ENCODE measurements around the gene ARL8B. TPM values are rescaled to one million over a fixed set of nuclear protein-coding genes. Genes with fewer than 3 reads are reported as not detected.
A peak's percentile ranks its signal among the peaks of the same experiment; 100 is the strongest.
"Not testable (repeated sequence)": the region's sequence is repeated elsewhere in the genome, so short reads cannot be mapped to it uniquely, and the experiment has no call there.

The ARL8B gene
- total RNA-seq, 6 donors from 2014 or later: 34.7 to 117 (median 74.2) TPM

DNA sequence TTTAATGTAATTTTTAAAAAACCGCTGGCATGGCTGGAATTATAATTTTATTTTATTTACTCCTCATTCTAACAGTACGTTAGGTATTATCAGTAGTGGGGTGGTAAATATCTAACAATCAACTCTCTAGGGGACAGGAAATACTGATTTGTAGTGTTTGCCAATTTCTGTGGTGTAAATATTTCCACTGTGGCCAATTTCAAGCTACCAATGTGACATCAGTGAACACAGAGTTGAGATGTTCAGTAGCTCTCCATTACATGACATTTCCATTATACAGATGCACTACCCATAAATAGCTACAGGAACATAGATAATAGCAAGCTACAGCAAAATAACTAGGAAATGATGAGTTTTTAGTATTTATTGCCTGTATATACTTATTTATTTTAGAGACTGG, 10.0 kb upstream of the ARL8B start:
- H3K9me3 ChIP-seq: no peaks in the 10 kb centered on the region
- H3K27ac ChIP-seq: no peak overlapping the region
- DNase-seq (no peak), ATAC-seq (ENCODE audit: low FRiP score in 2 of 2) (no peak)
- peaks cover 0 to 8% (median 7%) of the 10 kb centered on the region in 4 donors for H3K4me1 ChIP-seq
- 69 to 72% methylated on average over 2 of the region's 2 CpGs for WGBS, 2 donors
- H3K36me3 ChIP-seq: no peaks in the 10 kb centered on the region
- TF ChIP-seq POLR2AphosphoS5 (IDR thresholded peaks at IDR 0.05): no peak
- TF ChIP-seq POLR2A (IDR thresholded peaks at IDR 0.05): no peak
- H3K27me3 ChIP-seq: no peaks in the 10 kb centered on the region
- H3K4me3 ChIP-seq: no peak overlapping the region

DNA sequence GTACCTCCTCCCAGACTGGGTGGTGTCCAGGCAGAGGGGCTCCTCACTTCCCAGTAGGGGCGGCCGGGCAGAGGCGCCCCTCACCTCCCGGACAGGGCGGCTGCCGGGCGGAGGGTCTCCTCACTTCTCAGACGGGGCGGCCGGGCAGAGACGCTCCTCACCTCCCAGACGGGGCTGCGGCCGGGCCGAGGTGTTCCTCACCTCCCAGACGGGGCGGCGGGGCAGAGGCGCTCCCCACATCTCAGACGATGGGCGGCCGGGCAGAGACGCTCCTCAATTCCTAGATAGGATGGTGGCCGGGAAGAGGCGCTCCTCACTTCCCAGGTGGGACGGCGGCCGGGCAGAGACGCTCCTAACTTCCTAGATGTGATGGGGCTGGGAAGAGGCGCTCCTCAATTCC, 8.4 kb upstream of the ARL8B start:
- H3K4me1 ChIP-seq; H3K27ac ChIP-seq; ATAC-seq (ENCODE audit: low FRiP score in 2 of 2); H3K9me3 ChIP-seq; H3K4me3 ChIP-seq; H3K36me3 ChIP-seq; H3K27me3 ChIP-seq: not testable (repeated sequence)
- WGBS, 2 donors: 93 to 95% methylated on average over 11 to 25 of the region's 30 CpGs
- peak in 1 of 2 donors; percentile 78 for DNase-seq

DNA sequence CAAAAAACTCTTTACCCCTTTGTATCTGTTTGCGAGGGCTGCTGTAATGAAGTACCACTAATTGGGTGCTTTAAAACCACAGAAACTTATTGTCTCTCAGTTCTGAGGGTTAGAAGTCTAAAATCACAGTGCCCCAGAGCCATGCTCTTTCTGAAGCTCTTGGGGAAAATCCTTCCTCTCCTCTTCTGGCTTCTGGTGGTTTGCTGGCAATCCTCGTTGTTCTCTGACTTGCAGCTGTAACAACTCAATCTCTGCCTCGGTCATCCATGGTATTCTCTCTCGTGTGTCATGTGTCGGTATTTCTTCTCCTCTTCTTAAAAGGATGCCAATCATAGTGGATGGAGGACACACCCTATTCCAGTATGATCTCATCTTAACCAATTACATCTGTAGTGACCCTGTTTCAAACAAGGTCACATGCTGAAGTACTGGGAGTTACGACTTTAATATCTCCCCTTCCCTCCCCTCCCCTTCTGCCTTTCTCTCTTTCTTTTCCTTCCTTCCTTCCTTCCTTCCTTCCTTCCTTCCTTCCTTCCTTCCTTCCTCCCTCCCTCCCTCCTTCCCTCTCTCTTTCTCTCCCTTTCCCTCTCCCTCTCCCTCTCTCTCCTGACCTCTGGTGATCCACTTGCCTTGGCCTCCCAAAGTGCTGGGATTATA, 6.5 kb upstream of the ARL8B start:
- Histone ChIP-seq H3K9me3 (no peaks in the 10 kb centered on the region), H3K36me3 (no peaks in the 10 kb centered on the region), H3K27ac (no peak overlapping the region), H3K4me1 (peaks cover 0 to 6% (median 1%) of the 10 kb centered on the region in 4 donors), H3K27me3 (no peaks in the 10 kb centered on the region), H3K4me3 (no peak overlapping the region)
- no peak for TF ChIP-seq POLR2A (IDR thresholded peaks at IDR 0.05)
- TF ChIP-seq EP300 (IDR thresholded peaks at IDR 0.05): no peak
- TF ChIP-seq, protein P1, sequence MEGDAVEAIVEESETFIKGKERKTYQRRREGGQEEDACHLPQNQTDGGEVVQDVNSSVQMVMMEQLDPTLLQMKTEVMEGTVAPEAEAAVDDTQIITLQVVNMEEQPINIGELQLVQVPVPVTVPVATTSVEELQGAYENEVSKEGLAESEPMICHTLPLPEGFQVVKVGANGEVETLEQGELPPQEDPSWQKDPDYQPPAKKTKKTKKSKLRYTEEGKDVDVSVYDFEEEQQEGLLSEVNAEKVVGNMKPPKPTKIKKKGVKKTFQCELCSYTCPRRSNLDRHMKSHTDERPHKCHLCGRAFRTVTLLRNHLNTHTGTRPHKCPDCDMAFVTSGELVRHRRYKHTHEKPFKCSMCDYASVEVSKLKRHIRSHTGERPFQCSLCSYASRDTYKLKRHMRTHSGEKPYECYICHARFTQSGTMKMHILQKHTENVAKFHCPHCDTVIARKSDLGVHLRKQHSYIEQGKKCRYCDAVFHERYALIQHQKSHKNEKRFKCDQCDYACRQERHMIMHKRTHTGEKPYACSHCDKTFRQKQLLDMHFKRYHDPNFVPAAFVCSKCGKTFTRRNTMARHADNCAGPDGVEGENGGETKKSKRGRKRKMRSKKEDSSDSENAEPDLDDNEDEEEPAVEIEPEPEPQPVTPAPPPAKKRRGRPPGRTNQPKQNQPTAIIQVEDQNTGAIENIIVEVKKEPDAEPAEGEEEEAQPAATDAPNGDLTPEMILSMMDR (IDR thresholded peaks at IDR 0.05): no peak
- TF ChIP-seq POLR2AphosphoS5 (IDR thresholded peaks at IDR 0.05): no peak
- ATAC-seq (ENCODE audit: low FRiP score in 2 of 2) (peak in 1 of 2 donors; percentile 73), DNase-seq (no peak)
- WGBS, 2 donors: 60 to 61% methylated on average over 6 of the region's 6 CpGs

DNA sequence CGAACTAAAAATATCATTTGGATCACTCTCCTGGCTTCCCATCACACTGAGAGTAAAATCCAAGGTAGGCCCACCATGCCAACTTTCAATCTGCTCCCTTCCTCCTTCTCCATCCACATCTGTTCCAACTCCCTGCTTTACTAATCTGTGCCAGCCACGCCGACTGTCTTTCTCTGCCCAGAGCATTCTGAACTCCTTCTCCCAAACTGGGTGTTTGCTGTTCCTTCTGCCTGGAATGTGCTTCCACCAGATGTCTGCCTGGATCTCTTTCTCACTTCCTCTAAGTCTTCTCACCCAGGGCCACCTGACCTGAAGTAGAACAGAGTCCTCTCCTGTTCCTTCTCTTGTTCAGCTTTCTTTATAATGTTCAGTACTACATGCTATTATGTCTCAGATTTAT, 5.6 kb upstream of the ARL8B start:
- H3K27ac ChIP-seq: no peak overlapping the region
- no peaks in the 10 kb centered on the region for H3K36me3 ChIP-seq
- no peak for ATAC-seq (ENCODE audit: low FRiP score in 2 of 2)
- H3K27me3 ChIP-seq: no peaks in the 10 kb centered on the region
- WGBS, 2 donors: 76 to 77% methylated on average over 3 of the region's 3 CpGs
- no peak for DNase-seq
- no peak overlapping the region for H3K4me3 ChIP-seq
- TF ChIP-seq POLR2AphosphoS5 (IDR thresholded peaks at IDR 0.05) (no peak), POLR2A (IDR thresholded peaks at IDR 0.05) (no peak), EP300 (IDR thresholded peaks at IDR 0.05) (no peak)
- TF ChIP-seq, protein P1 (IDR thresholded peaks at IDR 0.05): no peak
- H3K9me3 ChIP-seq: no peaks in the 10 kb centered on the region
- H3K4me1 ChIP-seq: peaks cover under 1 to 6% (median 2%) of the 10 kb centered on the region in 4 donors

DNA sequence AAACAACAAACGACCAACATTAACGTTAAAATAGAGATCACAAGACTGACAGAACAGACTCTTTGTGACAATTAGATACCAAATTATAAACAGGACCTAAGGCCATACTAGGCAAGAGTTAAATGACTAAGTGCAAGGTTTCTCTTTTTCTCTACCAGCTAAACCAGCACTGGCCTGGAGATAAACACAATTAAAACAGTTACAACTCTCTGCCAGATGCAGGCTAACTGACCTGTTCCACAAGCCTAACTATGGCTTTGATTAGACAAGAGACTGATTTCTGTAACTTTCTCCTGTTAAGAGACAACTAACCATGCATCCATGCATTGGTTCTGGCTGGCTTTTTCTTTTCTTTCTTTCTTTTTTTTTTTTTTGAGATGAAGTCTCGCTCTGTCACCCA, 1.6 kb upstream of the ARL8B start:
- Histone ChIP-seq H3K36me3 (no peaks in the 10 kb centered on the region), H3K9me3 (no peaks in the 10 kb centered on the region), H3K4me3 (no peak overlapping the region), H3K27me3 (no peaks in the 10 kb centered on the region), H3K4me1 (peaks cover 28 to 30% (median 29%) of the 10 kb centered on the region in 4 donors), H3K27ac (no peak overlapping the region)
- ATAC-seq (ENCODE audit: low FRiP score in 2 of 2) (no peak), DNase-seq (no peak)
- TF ChIP-seq EP300 (IDR thresholded peaks at IDR 0.05): no peak
- TF ChIP-seq, protein P1 (IDR thresholded peaks at IDR 0.05): no peak
- WGBS, 2 donors: 79 to 85% methylated on average over 3 of the region's 3 CpGs

Measured in upper lobe of left lung (tissue), 6 donors.